Measurements from ENCODE around the gene WHAMM.
"Not testable (repeated sequence)": the region's sequence is repeated elsewhere in the genome, so short reads cannot be mapped to it uniquely, and the experiment has no call there.

Gene WHAMM

GRCh38 chr15:82812994-82813393 is 3.6 kb downstream of the WHAMM start:
- Mint-ChIP-seq H3K27ac (no peak overlapping the region), H3K9me3 (no peaks in the 10 kb centered on the region), H3K27me3 (no peaks in the 10 kb centered on the region), H3K4me1 (peaks cover 37% of the 10 kb centered on the region), H3K36me3 (peaks cover 56% of the 10 kb centered on the region), H3K4me3 (no peak overlapping the region)
- CTCF ChIA-PET: interaction anchor here (1.5 to 1.6 kb wide), 2 partner anchors 20 to 282 kb away, joined by 4 to 5 read pairs; no protein-coding TSS in a partner anchor
- DNase-seq: no peak

GRCh38 chr15:82820128-82820527 is 10.7 kb downstream of the WHAMM start:
- Mint-ChIP-seq H3K4me3 (no peak overlapping the region), H3K27me3 (no peaks in the 10 kb centered on the region), H3K9me3 (no peaks in the 10 kb centered on the region), H3K27ac (no peak overlapping the region), H3K36me3 (peaks cover 59% of the 10 kb centered on the region), H3K4me1 (peaks cover 4% of the 10 kb centered on the region)
- CTCF ChIA-PET: no interaction called here
- no peak for DNase-seq

GRCh38 chr15:82821396-82821795 is 12.0 kb downstream of the WHAMM start:
- CTCF ChIA-PET, H3K4me1 Mint-ChIP-seq, H3K27ac Mint-ChIP-seq, H3K9me3 Mint-ChIP-seq, H3K27me3 Mint-ChIP-seq, DNase-seq, H3K4me3 Mint-ChIP-seq: not testable (repeated sequence)
- H3K36me3 Mint-ChIP-seq: peaks cover 57% of the 10 kb centered on the region

- H3K27me3 Mint-ChIP-seq, H3K9me3 Mint-ChIP-seq, H3K4me3 Mint-ChIP-seq, CTCF ChIA-PET, H3K4me1 Mint-ChIP-seq, DNase-seq, H3K27ac Mint-ChIP-seq: not testable (repeated sequence)
- peaks cover 57% of the 10 kb centered on the region for H3K36me3 Mint-ChIP-seq
These were observed 12.4 kb downstream of the WHAMM start for GRCh38 chr15:82821851-82822250.

GRCh38 chr15:82823049-82823448 is 13.6 kb downstream of the WHAMM start:
- CTCF ChIA-PET: no interaction called here
- no peak overlapping the region for H3K4me3 Mint-ChIP-seq
- no peak overlapping the region for H3K27ac Mint-ChIP-seq
- H3K27me3 Mint-ChIP-seq: no peaks in the 10 kb centered on the region
- H3K4me1 Mint-ChIP-seq: no peaks in the 10 kb centered on the region
- H3K9me3 Mint-ChIP-seq: no peaks in the 10 kb centered on the region
- H3K36me3 Mint-ChIP-seq: peaks cover 57% of the 10 kb centered on the region
- no peak for DNase-seq

GRCh38 chr15:82828075-82828474 is 18.6 kb downstream of the WHAMM start:
- CTCF ChIA-PET: no interaction called here
- H3K4me1 Mint-ChIP-seq: peaks cover 19% of the 10 kb centered on the region
- H3K27me3 Mint-ChIP-seq: no peaks in the 10 kb centered on the region
- H3K4me3 Mint-ChIP-seq: no peak overlapping the region
- H3K27ac Mint-ChIP-seq: no peak overlapping the region
- no peaks in the 10 kb centered on the region for H3K9me3 Mint-ChIP-seq
- H3K36me3 Mint-ChIP-seq: peaks cover 71% of the 10 kb centered on the region
- no peak for DNase-seq

- CTCF ChIA-PET: interaction anchor here (1.7 kb wide), 1 partner anchor 171 kb away, joined by 6 read pairs; no protein-coding TSS in a partner anchor
- no peak overlapping the region for H3K4me3 Mint-ChIP-seq
- H3K27me3 Mint-ChIP-seq: no peaks in the 10 kb centered on the region
- H3K9me3 Mint-ChIP-seq: no peaks in the 10 kb centered on the region
- H3K36me3 Mint-ChIP-seq: peaks cover 75% of the 10 kb centered on the region
- no peak overlapping the region for H3K27ac Mint-ChIP-seq
- no peak for DNase-seq
- peaks cover 20% of the 10 kb centered on the region for H3K4me1 Mint-ChIP-seq
These were observed 19.8 kb downstream of the WHAMM start for GRCh38 chr15:82829234-82829633.

GRCh38 chr15:82830427-82831173 is 21.2 kb downstream of the WHAMM start:
- DNase-seq: no peak
- CTCF ChIA-PET: interaction anchor here (1.7 kb wide), 1 partner anchor 169 kb away, joined by 6 read pairs; no protein-coding TSS in a partner anchor
- Mint-ChIP-seq H3K27ac (no peak overlapping the region), H3K27me3 (no peaks in the 10 kb centered on the region), H3K4me3 (no peak overlapping the region), H3K36me3 (peaks cover 80% of the 10 kb centered on the region), H3K9me3 (no peaks in the 10 kb centered on the region), H3K4me1 (peaks cover 20% of the 10 kb centered on the region)

GRCh38 chr15:82831894-82832600 is 22.6 kb downstream of the WHAMM start:
- peak overlapping the region; percentile 77 for H3K27ac Mint-ChIP-seq
- peaks cover 81% of the 10 kb centered on the region for H3K36me3 Mint-ChIP-seq
- H3K27me3 Mint-ChIP-seq: no peaks in the 10 kb centered on the region
- no peaks in the 10 kb centered on the region for H3K9me3 Mint-ChIP-seq
- H3K4me3 Mint-ChIP-seq: no peak overlapping the region
- DNase-seq: no peak
- CTCF ChIA-PET: interaction anchor here (1.3 to 1.6 kb wide), 3 partner anchors 14 to 19 kb away, joined by 4 to 8 read pairs (median 5); no protein-coding TSS in a partner anchor
- H3K4me1 Mint-ChIP-seq: peaks cover 20% of the 10 kb centered on the region

- H3K4me3 Mint-ChIP-seq: no peak overlapping the region
These were observed 23.4 kb downstream of the WHAMM start for GRCh38 chr15:82832601-82833361.

GRCh38 chr15:82833362-82833682 is 23.9 kb downstream of the WHAMM start:
- Mint-ChIP-seq H3K36me3 (peaks cover 83% of the 10 kb centered on the region), H3K27me3 (no peaks in the 10 kb centered on the region), H3K4me3 (no peak overlapping the region), H3K9me3 (no peaks in the 10 kb centered on the region), H3K27ac (peak overlapping the region; percentile 77), H3K4me1 (peaks cover 20% of the 10 kb centered on the region)
- CTCF ChIA-PET: interaction anchor here (0.6 to 1.6 kb wide), 5 partner anchors 16 to 175 kb away, joined by 3 to 8 read pairs (median 4); no protein-coding TSS in a partner anchor
- no peak for DNase-seq

More at GRCh38 chr15:82832601-82833361, 23.4 kb downstream of the WHAMM start:
- Mint-ChIP-seq H3K9me3 (no peaks in the 10 kb centered on the region), H3K27ac (peak overlapping the region; percentile 77), H3K27me3 (no peaks in the 10 kb centered on the region), H3K4me1 (peaks cover 20% of the 10 kb centered on the region), H3K36me3 (peaks cover 84% of the 10 kb centered on the region)
- DNase-seq: no peak
- CTCF ChIA-PET: interaction anchor here (0.6 to 1.6 kb wide), 6 partner anchors 15 to 176 kb away, joined by 3 to 8 read pairs (median 4); no protein-coding TSS in a partner anchor

- H3K4me3 Mint-ChIP-seq: no peak overlapping the region
- no peak overlapping the region for H3K27ac Mint-ChIP-seq
- H3K36me3 Mint-ChIP-seq: peaks cover 68% of the 10 kb centered on the region
- no peaks in the 10 kb centered on the region for H3K9me3 Mint-ChIP-seq
- CTCF ChIA-PET: no interaction called here
- H3K27me3 Mint-ChIP-seq: no peaks in the 10 kb centered on the region
- peaks cover 20% of the 10 kb centered on the region for H3K4me1 Mint-ChIP-seq
- DNase-seq: no peak
These were observed 26.0 kb downstream of the WHAMM start for GRCh38 chr15:82835391-82835917.

- CTCF ChIA-PET: interaction anchor here (1.2 to 1.9 kb wide), 2 partner anchors 11 to 162 kb away, joined by 3 to 7 read pairs; no protein-coding TSS in a partner anchor
- Mint-ChIP-seq H3K27ac (no peak overlapping the region), H3K36me3 (peaks cover 41% of the 10 kb centered on the region), H3K9me3 (no peaks in the 10 kb centered on the region), H3K4me3 (no peak overlapping the region), H3K4me1 (no peaks in the 10 kb centered on the region), H3K27me3 (peaks cover 4% of the 10 kb centered on the region)
- DNase-seq: no peak
These were observed 28.8 kb downstream of the WHAMM start for GRCh38 chr15:82838096-82838735.
